ENCODE data around the gene FAM83B. TPM values are rescaled to one million over a fixed set of nuclear protein-coding genes. Genes with fewer than 3 reads are reported as not detected.

FAM83B gene
- total and polyA plus RNA-seq, 2 experiments from 2014 or later, result not detected

GRCh38 chr6:54987633-54988290 is 141.2 kb downstream of the FAM83B start:
- H3K9me3 ChIP-seq (ENCODE audit: low read depth), result no peaks in the 10 kb centered on the region
- H3K9me2 ChIP-seq (ENCODE audit: insufficient read depth), result no peaks in the 10 kb centered on the region
- no peaks in the 10 kb centered on the region for H3K36me3 ChIP-seq (ENCODE audit: low read depth)
- no peak overlapping the region for H3K27ac ChIP-seq
- no peak for DNase-seq
- no peaks in the 10 kb centered on the region for H3K4me1 ChIP-seq (ENCODE audit: insufficient read depth)
- no peaks in the 10 kb centered on the region for H4K20me1 ChIP-seq (ENCODE audit: insufficient read depth)
- H3K9ac ChIP-seq, result no peak overlapping the region
- TF ChIP-seq EZH2phosphoT487 (IDR thresholded peaks at IDR 0.05; ENCODE audit: insufficient read depth, low read depth) (no peak), EZH2 (IDR thresholded peaks at IDR 0.05; ENCODE audit: insufficient read depth, poor library complexity, severe bottlenecking) (no peak)
- H2AFZ ChIP-seq, result no peak overlapping the region
- H3K79me2 ChIP-seq (ENCODE audit: insufficient read depth), result no peaks in the 10 kb centered on the region
- in situ Hi-C loops (cut with MboI), result no loop called here
- no peak overlapping the region for H3K4me3 ChIP-seq
- H3K4me2 ChIP-seq (ENCODE audit: unreplicated experiment), result no peak overlapping the region
- H3K27me3 ChIP-seq (replicated peaks; ENCODE audit: insufficient read depth), result no peaks in the 10 kb centered on the region
- no peaks in the 10 kb centered on the region for H3F3A ChIP-seq (ENCODE audit: insufficient read depth)

- Histone ChIP-seq H3K27me3 (replicated peaks; ENCODE audit: insufficient read depth) (no peaks in the 10 kb centered on the region), H3F3A (ENCODE audit: insufficient read depth) (no peaks in the 10 kb centered on the region), H3K27ac (no peak overlapping the region), H3K9ac (no peak overlapping the region), H2AFZ (no peak overlapping the region), H3K9me3 (ENCODE audit: low read depth) (no peaks in the 10 kb centered on the region), H3K4me3 (no peak overlapping the region), H4K20me1 (ENCODE audit: insufficient read depth) (no peaks in the 10 kb centered on the region), H3K9me2 (ENCODE audit: insufficient read depth) (no peaks in the 10 kb centered on the region), H3K4me2 (ENCODE audit: unreplicated experiment) (no peak overlapping the region), H3K36me3 (ENCODE audit: low read depth) (no peaks in the 10 kb centered on the region), H3K79me2 (ENCODE audit: insufficient read depth) (no peaks in the 10 kb centered on the region), H3K4me1 (ENCODE audit: insufficient read depth) (no peaks in the 10 kb centered on the region)
- DNase-seq, result no peak
- TF ChIP-seq EZH2 (IDR thresholded peaks at IDR 0.05; ENCODE audit: insufficient read depth, poor library complexity, severe bottlenecking), result no peak
- no peak for TF ChIP-seq EZH2phosphoT487 (IDR thresholded peaks at IDR 0.05; ENCODE audit: insufficient read depth, low read depth)
- in situ Hi-C loops (cut with MboI), result no loop called here
Observed at GRCh38 chr6:54988576-54988975, 142.0 kb downstream of the FAM83B start.

- TF ChIP-seq EZH2phosphoT487 (IDR thresholded peaks at IDR 0.05; ENCODE audit: insufficient read depth, low read depth) (no peak), EZH2 (IDR thresholded peaks at IDR 0.05; ENCODE audit: insufficient read depth, poor library complexity, severe bottlenecking) (no peak)
- no peak for DNase-seq
Observed at GRCh38 chr6:54990001-54990400, 143.4 kb downstream of the FAM83B start.

More at GRCh38 chr6:54990001-54990400, 143.4 kb downstream of the FAM83B start:
- Histone ChIP-seq H3K4me3 (no peak overlapping the region), H3K27ac (no peak overlapping the region), H3K9me2 (ENCODE audit: insufficient read depth) (no peaks in the 10 kb centered on the region), H3K4me2 (ENCODE audit: unreplicated experiment) (no peak overlapping the region), H3K36me3 (ENCODE audit: low read depth) (no peaks in the 10 kb centered on the region), H3K9ac (no peak overlapping the region), H2AFZ (0 out of 2 replicates have a peak overlapping the region, but pooled peaks have one; percentile 28), H4K20me1 (ENCODE audit: insufficient read depth) (no peaks in the 10 kb centered on the region), H3K9me3 (ENCODE audit: low read depth) (no peaks in the 10 kb centered on the region), H3K27me3 (replicated peaks; ENCODE audit: insufficient read depth) (no peaks in the 10 kb centered on the region), H3K79me2 (ENCODE audit: insufficient read depth) (no peaks in the 10 kb centered on the region), H3F3A (ENCODE audit: insufficient read depth) (no peaks in the 10 kb centered on the region), H3K4me1 (ENCODE audit: insufficient read depth) (no peaks in the 10 kb centered on the region)
- in situ Hi-C loops (cut with MboI), result no loop called here
- 7% methylated on average over 3 of the region's 3 CpGs for WGBS, 2 experiments (ENCODE audit: low coverage in 1 of 2, low lambda C conversion rate in 2 of 2, missing lambda C conversion rate in 2 of 2)
